GM18508 (cell line): Measurements from ENCODE around the gene UQCRQ.
"Not testable (repeated sequence)": the region's sequence is repeated elsewhere in the genome, so short reads cannot be mapped to it uniquely, and the experiment has no call there.

Experiments used
- ATAC-seq: cut with Tn5 transposase; IDR thresholded peaks from one replicate; pipeline ENCODE4 v1.9.1; 2021; ENCODE audit warnings: moderate number of reproducible peaks; ENCODE audit not compliant: insufficient read depth, unreplicated experiment

The UQCRQ gene

DNA sequence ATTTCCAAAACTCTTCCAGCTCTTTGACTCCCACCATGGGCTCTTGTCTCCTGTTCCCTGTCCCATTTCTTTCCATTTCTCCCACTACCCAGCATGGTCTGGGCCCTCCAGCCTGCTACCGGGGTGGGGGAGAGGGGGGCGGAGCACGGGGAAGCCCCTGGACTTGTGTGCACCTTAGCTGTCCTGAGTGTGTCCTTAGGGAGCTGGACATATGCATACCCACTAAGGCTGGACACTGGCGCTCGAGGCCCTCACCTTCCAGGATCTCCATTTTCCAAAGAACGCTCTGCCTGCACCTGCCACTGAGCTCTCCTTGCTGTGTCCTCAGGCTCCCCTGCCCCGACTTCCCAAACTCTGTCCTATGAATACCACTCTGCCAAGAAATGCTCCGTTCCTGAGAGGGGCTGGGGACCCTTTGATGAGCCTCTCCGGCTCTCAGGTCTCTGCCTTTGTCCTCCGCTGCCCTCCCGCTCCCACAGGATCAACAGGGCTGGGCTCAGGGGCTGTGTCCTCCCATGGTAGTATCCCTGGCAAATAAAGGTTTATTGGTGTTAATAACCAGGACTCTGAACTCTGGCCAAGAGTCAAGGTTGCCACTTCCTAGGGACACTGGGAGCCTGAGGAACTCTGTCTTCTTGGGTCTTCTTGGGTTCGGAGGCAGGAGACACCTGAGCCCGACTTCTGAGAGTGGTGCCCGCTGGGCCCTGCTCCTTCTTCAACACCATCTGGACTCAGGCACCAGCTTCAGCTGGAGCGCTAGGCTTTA is 35.2 kb upstream of the UQCRQ start:
- ATAC-seq: no peak

- ATAC-seq: no peak
These were observed 33.8 kb upstream of the UQCRQ start for GRCh38 chr5:132832612-132833011.

DNA sequence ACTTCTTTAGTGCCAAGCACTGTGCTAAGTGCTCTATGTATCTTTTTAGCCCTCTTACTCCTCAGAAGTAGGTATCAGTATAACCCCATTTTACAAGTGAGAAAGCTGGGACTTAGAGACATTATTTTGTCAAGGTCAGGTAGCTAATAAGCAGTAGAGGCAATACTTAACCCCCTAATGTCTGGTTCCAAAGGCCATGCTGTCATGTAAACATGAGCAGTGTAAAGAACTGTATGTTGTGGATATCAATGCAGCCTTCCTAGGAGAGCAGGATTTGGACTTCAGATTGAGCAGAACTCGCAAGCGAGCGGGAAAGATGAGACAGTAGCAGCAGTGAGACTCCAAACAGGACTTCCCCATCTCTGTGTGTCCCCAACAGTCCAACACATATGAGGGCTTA is 32.4 kb upstream of the UQCRQ start:
- no peak for ATAC-seq

- ATAC-seq: no peak
These were observed 29.6 kb upstream of the UQCRQ start for GRCh38 chr5:132836852-132837251.

GRCh38 chr5:132837868-132838267 is 28.6 kb upstream of the UQCRQ start:
- ATAC-seq: no peak

GRCh38 chr5:132838516-132839282 is 27.7 kb upstream of the UQCRQ start:
- no peak for ATAC-seq

- ATAC-seq: no peak
These were observed 26.8 kb upstream of the UQCRQ start for GRCh38 chr5:132839426-132840301.

- no peak for ATAC-seq
These were observed 26.1 kb upstream of the UQCRQ start for GRCh38 chr5:132840313-132840712.

- no peak for ATAC-seq
These were observed 25.5 kb upstream of the UQCRQ start for GRCh38 chr5:132840896-132841295.

DNA sequence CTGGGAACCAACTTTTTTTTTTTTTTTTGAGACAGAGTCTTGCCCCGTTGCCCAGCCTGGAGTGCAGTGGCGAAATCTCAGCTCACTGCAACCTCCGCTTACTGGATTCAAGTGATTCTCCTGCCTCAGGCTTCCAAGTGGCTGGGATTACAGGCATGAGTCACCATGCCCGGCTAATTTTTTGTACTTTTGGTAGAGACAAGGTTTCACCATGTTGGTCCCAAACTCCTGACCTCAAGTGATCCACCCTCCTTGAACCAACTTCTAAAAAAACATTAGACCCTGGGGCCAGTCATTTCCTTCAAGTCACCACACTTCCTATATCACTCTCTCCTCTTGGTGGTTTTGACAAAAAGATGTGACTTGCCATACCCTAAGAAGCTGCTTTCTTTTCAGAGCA is 25.1 kb upstream of the UQCRQ start:
- ATAC-seq: no peak

- ATAC-seq: no peak
These were observed 18.2 kb upstream of the UQCRQ start for GRCh38 chr5:132848270-132848669.

DNA sequence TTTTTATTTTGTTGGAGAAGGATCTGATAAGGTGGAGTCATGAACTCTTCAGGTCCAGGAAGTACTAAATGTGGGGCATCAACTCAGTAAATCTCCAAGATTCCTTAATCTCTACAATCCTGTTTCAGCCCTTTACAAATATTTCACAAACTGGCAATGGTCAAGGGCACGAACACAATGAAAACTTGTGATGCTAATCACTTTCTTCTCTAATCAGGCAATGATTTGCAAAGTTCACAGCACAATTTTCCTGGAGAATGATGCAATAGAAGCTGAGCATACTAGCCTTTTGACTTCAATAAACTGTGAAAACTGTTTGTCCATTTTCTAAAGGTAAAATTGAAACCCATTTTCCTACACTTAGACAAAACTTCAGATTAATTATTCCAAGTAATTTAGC is 17.1 kb upstream of the UQCRQ start:
- ATAC-seq: no peak

GRCh38 chr5:132850066-132850465 is 16.4 kb upstream of the UQCRQ start:
- no peak for ATAC-seq

GRCh38 chr5:132853323-132853722 is 13.1 kb upstream of the UQCRQ start:
- no peak for ATAC-seq

- ATAC-seq: no peak
These were observed 12.7 kb upstream of the UQCRQ start for GRCh38 chr5:132853790-132854189.

DNA sequence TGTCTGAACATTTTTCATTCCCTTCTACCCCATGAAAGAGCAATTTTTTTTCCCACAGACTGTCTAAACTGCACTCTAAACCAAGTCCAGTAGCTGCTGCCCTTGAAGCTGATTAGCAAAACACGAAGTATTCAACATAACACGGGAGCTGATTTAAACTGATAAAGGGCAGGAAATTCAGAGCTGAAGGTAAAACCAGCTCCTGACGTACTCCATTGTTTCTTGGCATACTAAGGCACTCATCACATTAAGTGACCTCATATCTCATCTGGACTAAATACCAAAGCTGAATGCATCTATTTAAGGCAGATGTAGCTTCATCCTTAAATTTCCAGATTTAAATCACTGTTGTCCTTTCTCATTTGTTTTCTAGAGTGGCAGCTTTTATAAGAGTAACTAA is 12.1 kb upstream of the UQCRQ start:
- no peak for ATAC-seq

- not testable (repeated sequence) for ATAC-seq
These were observed 11.4 kb upstream of the UQCRQ start for GRCh38 chr5:132854992-132855391.

GRCh38 chr5:132856011-132856410 is 10.4 kb upstream of the UQCRQ start:
- ATAC-seq: no peak

GRCh38 chr5:132859889-132860437 is 6.5 kb upstream of the UQCRQ start:
- no peak for ATAC-seq

DNA sequence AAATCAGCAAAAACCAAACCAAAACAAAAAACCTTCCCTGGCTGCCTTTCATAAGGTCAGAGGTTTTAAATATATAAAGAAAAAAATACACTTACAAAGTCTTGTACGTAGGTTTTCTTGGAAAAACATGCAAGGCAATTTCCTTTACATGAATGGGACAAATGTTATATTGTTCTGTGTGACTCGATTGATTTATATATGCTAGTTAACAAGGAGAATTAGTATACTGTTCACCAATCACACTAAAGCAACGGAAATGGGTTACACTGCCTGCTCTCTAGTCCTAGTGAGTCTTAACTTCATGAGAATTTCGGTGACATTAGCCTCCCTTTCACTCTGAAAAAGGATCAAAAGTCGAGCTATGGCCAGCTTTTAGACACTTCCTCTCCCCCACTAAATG is 5.7 kb upstream of the UQCRQ start:
- no peak for ATAC-seq
